ENCODE results near the gene CRTC1. TPM values are rescaled to one million over a fixed set of nuclear protein-coding genes. Genes with fewer than 3 reads are reported as not detected.
"Not testable (repeated sequence)": the region's sequence is repeated elsewhere in the genome, so short reads cannot be mapped to it uniquely, and the experiment has no call there.

Gene CRTC1
- total RNA-seq, 2 experiments from 2014 or later, result 5.3 to 9.7 TPM

GRCh38 chr19:18726846-18727245 lies 43.4 kb downstream of the CRTC1 start:
- CTCF ChIA-PET, result interaction anchor here (0.6 kb wide), 1 partner anchor 1281 kb away, joined by 3 read pairs; no protein-coding TSS in a partner anchor
- H3K27me3 Mint-ChIP-seq, result no peaks in the 10 kb centered on the region
- POLR2A ChIA-PET, result no interaction called here

GRCh38 chr19:18727602-18728001 lies 44.1 kb downstream of the CRTC1 start:
- CTCF ChIA-PET; ATAC-seq; POLR2A ChIA-PET; H3K9me3 Mint-ChIP-seq (ENCODE audit: low read depth); H3K4me3 Mint-ChIP-seq; H3K36me3 Mint-ChIP-seq (ENCODE audit: low read depth); H3K27me3 Mint-ChIP-seq; DNase-seq; H3K27ac Mint-ChIP-seq; intact Hi-C loops (cut with DNase I, micrococcal nuclease): not testable (repeated sequence)
- peaks cover 16% of the 10 kb centered on the region for H3K4me1 Mint-ChIP-seq

More at GRCh38 chr19:18726846-18727245, 43.4 kb downstream of the CRTC1 start:
- intact Hi-C loops (cut with DNase I, micrococcal nuclease), result no loop called here
- DNase-seq (no peak), ATAC-seq (no peak)
- Mint-ChIP-seq H3K4me3 (no peak overlapping the region), H3K4me1 (peaks cover 16% of the 10 kb centered on the region), H3K27ac (no peak overlapping the region), H3K36me3 (ENCODE audit: low read depth) (no peaks in the 10 kb centered on the region), H3K9me3 (ENCODE audit: low read depth) (no peaks in the 10 kb centered on the region)

- intact Hi-C loops (cut with DNase I, micrococcal nuclease), result no loop called here
- ChIA-PET POLR2A (no interaction called here), CTCF (no interaction called here)
- no peaks in the 10 kb centered on the region for H3K9me3 Mint-ChIP-seq (ENCODE audit: low read depth)
- no peaks in the 10 kb centered on the region for H3K27me3 Mint-ChIP-seq
- H3K36me3 Mint-ChIP-seq (ENCODE audit: low read depth), result no peaks in the 10 kb centered on the region
- ATAC-seq (no peak), DNase-seq (no peak)
- no peak overlapping the region for H3K27ac Mint-ChIP-seq
- H3K4me3 Mint-ChIP-seq, result no peak overlapping the region
- H3K4me1 Mint-ChIP-seq, result peaks cover 6% of the 10 kb centered on the region
Measured at GRCh38 chr19:18729933-18730530, 46.6 kb downstream of the CRTC1 start.

- Mint-ChIP-seq H3K27me3 (no peaks in the 10 kb centered on the region), H3K27ac (no peak overlapping the region), H3K9me3 (ENCODE audit: low read depth) (no peaks in the 10 kb centered on the region), H3K4me1 (peaks cover 6% of the 10 kb centered on the region), H3K36me3 (ENCODE audit: low read depth) (no peaks in the 10 kb centered on the region), H3K4me3 (no peak overlapping the region)
- ChIA-PET POLR2A (no interaction called here), CTCF (no interaction called here)
- ATAC-seq (no peak), DNase-seq (no peak)
- intact Hi-C loops (cut with DNase I, micrococcal nuclease), result no loop called here
Measured at GRCh38 chr19:18730885-18731513, 47.5 kb downstream of the CRTC1 start.

GRCh38 chr19:18731562-18732008 lies 48.1 kb downstream of the CRTC1 start:
- Mint-ChIP-seq H3K9me3 (ENCODE audit: low read depth) (no peaks in the 10 kb centered on the region), H3K36me3 (ENCODE audit: low read depth) (no peaks in the 10 kb centered on the region), H3K27me3 (no peaks in the 10 kb centered on the region), H3K4me3 (no peak overlapping the region), H3K27ac (no peak overlapping the region), H3K4me1 (peaks cover 6% of the 10 kb centered on the region)
- intact Hi-C loops (cut with DNase I, micrococcal nuclease), result no loop called here
- CTCF ChIA-PET, result no interaction called here
- peak; percentile 39 for DNase-seq
- POLR2A ChIA-PET, result no interaction called here
- no peak for ATAC-seq

GRCh38 chr19:18733196-18733647 lies 49.7 kb downstream of the CRTC1 start:
- CTCF ChIA-PET, result interaction anchor here (0.7 kb wide), 1 partner anchor 18 kb away, joined by 3 read pairs; no protein-coding TSS in a partner anchor

DNA sequence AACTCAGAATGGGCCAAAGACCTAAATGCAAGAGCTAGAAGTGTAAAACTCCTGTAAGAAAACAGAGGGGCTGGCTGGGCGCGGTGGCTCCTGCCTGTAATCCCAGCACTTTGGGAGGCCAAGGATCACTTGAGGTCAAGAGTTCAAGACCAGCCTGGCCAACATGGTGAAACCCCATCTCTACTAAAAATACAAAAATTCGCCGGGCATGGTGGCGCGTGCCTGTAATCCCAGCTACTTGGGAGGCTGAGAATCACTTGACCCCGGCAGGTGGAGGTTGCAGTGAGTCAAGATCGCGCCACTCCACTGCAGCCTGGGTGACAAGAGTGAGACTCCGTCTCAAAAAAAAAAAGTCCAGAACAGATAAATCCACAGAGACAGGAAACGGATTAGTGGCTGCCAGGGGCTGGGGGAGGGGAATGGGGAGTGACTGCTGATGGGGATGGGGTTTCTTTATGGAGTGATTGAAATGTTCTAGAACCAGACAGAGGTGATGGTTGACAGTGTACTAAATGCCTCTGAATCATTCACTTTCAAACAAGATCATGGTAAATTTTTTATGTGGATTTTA lies 50.4 kb downstream of the CRTC1 start:
- H3K27me3 Mint-ChIP-seq; H3K4me3 Mint-ChIP-seq; H3K4me1 Mint-ChIP-seq; ATAC-seq; DNase-seq; CTCF ChIA-PET; H3K9me3 Mint-ChIP-seq (ENCODE audit: low read depth); POLR2A ChIA-PET; intact Hi-C loops (cut with DNase I, micrococcal nuclease); H3K36me3 Mint-ChIP-seq (ENCODE audit: low read depth); H3K27ac Mint-ChIP-seq: not testable (repeated sequence)

More at GRCh38 chr19:18733196-18733647, 49.7 kb downstream of the CRTC1 start:
- DNase-seq, result no peak
- POLR2A ChIA-PET, result no interaction called here
- Mint-ChIP-seq H3K36me3 (ENCODE audit: low read depth) (no peaks in the 10 kb centered on the region), H3K4me3 (no peak overlapping the region), H3K27me3 (no peaks in the 10 kb centered on the region), H3K9me3 (ENCODE audit: low read depth) (no peaks in the 10 kb centered on the region), H3K27ac (no peak overlapping the region), H3K4me1 (peaks cover 6% of the 10 kb centered on the region)
- ATAC-seq, result no peak
- intact Hi-C loops (cut with DNase I, micrococcal nuclease), result no loop called here

- no peak for DNase-seq
- H3K27ac Mint-ChIP-seq, result no peak overlapping the region
- H3K36me3 Mint-ChIP-seq (ENCODE audit: low read depth), result no peaks in the 10 kb centered on the region
- no peak for ATAC-seq
- intact Hi-C loops (cut with DNase I, micrococcal nuclease), result no loop called here
- H3K4me1 Mint-ChIP-seq, result peaks cover 6% of the 10 kb centered on the region
- H3K27me3 Mint-ChIP-seq, result no peaks in the 10 kb centered on the region
- POLR2A ChIA-PET, result interaction anchor here (0.6 kb wide), 1 partner anchor 342 kb away, joined by 3 read pairs; no protein-coding TSS in a partner anchor
- H3K9me3 Mint-ChIP-seq (ENCODE audit: low read depth), result no peaks in the 10 kb centered on the region
- H3K4me3 Mint-ChIP-seq, result no peak overlapping the region
- CTCF ChIA-PET, result no interaction called here
Measured at GRCh38 chr19:18735324-18735723, 51.8 kb downstream of the CRTC1 start.

DNA sequence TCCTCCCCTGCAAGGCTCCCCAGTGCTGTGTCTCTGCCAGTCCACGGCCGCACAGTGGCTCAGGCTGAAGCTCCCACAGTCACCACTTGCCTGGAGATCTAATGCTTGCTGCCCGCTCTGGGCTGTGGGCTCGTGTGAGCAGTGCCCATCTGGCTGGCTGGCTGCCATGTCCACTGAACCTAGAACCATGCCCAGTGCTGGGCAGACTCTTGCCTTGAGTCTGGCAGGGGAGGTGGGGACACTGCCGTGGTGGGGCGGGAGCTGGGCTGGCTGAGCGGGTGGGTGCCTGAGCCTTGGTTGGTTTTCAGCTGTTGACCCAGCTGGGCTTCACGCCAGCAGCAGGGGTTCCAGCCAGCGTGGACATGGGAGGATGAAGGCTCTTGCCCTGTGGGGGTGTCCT lies 52.3 kb downstream of the CRTC1 start:
- ATAC-seq (no peak), DNase-seq (no peak)
- Mint-ChIP-seq H3K27ac (no peak overlapping the region), H3K4me3 (no peak overlapping the region), H3K4me1 (peaks cover 6% of the 10 kb centered on the region), H3K9me3 (ENCODE audit: low read depth) (no peaks in the 10 kb centered on the region), H3K36me3 (ENCODE audit: low read depth) (no peaks in the 10 kb centered on the region), H3K27me3 (no peaks in the 10 kb centered on the region)
- POLR2A ChIA-PET, result no interaction called here
- CTCF ChIA-PET, result interaction anchor here (0.5 kb wide), 1 partner anchor 1295 kb away, joined by 3 read pairs; no protein-coding TSS in a partner anchor
- intact Hi-C loops (cut with DNase I, micrococcal nuclease), result no loop called here

- Mint-ChIP-seq H3K27ac (no peak overlapping the region), H3K9me3 (ENCODE audit: low read depth) (no peaks in the 10 kb centered on the region), H3K4me3 (no peak overlapping the region), H3K4me1 (no peaks in the 10 kb centered on the region), H3K27me3 (no peaks in the 10 kb centered on the region), H3K36me3 (ENCODE audit: low read depth) (no peaks in the 10 kb centered on the region)
- no peak for DNase-seq
- no peak for ATAC-seq
- ChIA-PET POLR2A (no interaction called here), CTCF (interaction anchor here (0.6 kb wide), 1 partner anchor 138 kb away, joined by 3 read pairs; no protein-coding TSS in a partner anchor)
- intact Hi-C loops (cut with DNase I, micrococcal nuclease), result no loop called here
Measured at GRCh38 chr19:18736415-18737336, 53.2 kb downstream of the CRTC1 start.

DNA sequence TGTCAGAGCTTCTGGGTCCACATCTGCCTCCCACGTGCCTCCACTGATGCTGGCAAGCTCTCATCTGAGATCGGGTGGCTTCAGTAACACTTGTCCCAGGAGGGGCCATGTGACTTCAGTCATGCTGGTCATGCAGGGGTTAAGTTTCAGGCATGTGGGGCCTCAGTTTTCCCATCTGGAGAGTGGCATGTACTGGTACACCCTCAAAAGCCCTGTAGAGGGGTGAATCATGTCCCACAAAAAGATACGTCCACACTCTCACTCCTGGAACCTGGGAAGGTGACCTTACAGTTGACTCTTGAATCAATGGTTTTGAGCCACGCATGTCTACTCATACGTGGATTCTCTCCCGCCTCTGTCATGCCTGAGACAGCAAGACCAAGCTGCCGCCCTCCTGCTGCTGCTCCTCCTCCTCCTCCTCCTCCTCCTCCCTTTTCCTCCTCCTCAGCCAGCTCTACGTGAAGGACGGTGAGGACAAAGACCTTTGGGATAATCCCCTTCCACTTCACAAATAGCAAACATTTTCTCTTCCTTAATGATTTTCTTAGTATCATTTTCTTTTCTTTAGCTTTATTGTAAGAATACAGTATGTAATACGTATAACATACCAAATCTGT lies 54.0 kb downstream of the CRTC1 start:
- ChIA-PET CTCF (interaction anchor here (0.6 kb wide), 1 partner anchor 137 kb away, joined by 3 read pairs; no protein-coding TSS in a partner anchor), POLR2A (no interaction called here)
- H3K4me3 Mint-ChIP-seq, result no peak overlapping the region
- H3K27me3 Mint-ChIP-seq, result no peaks in the 10 kb centered on the region
- intact Hi-C loops (cut with DNase I, micrococcal nuclease), result no loop called here
- H3K36me3 Mint-ChIP-seq (ENCODE audit: low read depth), result no peaks in the 10 kb centered on the region
- H3K27ac Mint-ChIP-seq, result no peak overlapping the region
- DNase-seq (no peak), ATAC-seq (no peak)
- H3K9me3 Mint-ChIP-seq (ENCODE audit: low read depth), result no peaks in the 10 kb centered on the region
- no peaks in the 10 kb centered on the region for H3K4me1 Mint-ChIP-seq
